IPS-20b (cell line): ENCODE data around the gene CCDC146.
"Not testable (repeated sequence)": the region's sequence is repeated elsewhere in the genome, so short reads cannot be mapped to it uniquely, and the experiment has no call there.

Experiments used
- H3K27ac ChIP-seq: one replicate; pipeline ENCODE4 v1.5.1; 2013; ENCODE audit warnings: low read length
- H3K27me3 ChIP-seq: 2 replicates; pipeline ENCODE4 v1.6.1; 2013; ENCODE audit warnings: mild to moderate bottlenecking, low read length, inconsistent platforms; ENCODE audit not compliant: insufficient read depth
- H3K36me3 ChIP-seq: 2 replicates; pipeline ENCODE4 v1.6.1; 2013; ENCODE audit warnings: low read depth, mild to moderate bottlenecking, inconsistent platforms, low read length, moderate library complexity; ENCODE audit not compliant: insufficient read depth
- H3K4me1 ChIP-seq: 2 replicates; pipeline ENCODE4 v1.6.1; 2013; ENCODE audit warnings: mild to moderate bottlenecking, control low read depth, inconsistent platforms, low read length, moderate library complexity; ENCODE audit not compliant: insufficient read depth
- H3K4me3 ChIP-seq: 2 replicates; pipeline ENCODE4 v1.5.1; 2013; ENCODE audit warnings: mild to moderate bottlenecking, low read length, inconsistent platforms
- H3K9ac ChIP-seq: 2 replicates; pipeline ENCODE4 v1.6.1; 2013; ENCODE audit warnings: low read depth, mild to moderate bottlenecking, inconsistent platforms, low read length, moderate library complexity
- H3K9me3 ChIP-seq: 2 replicates; pipeline ENCODE4 v1.6.1; 2013; ENCODE audit warnings: mild to moderate bottlenecking, low read depth, low read length, inconsistent platforms; ENCODE audit not compliant: insufficient read depth

CCDC146 gene

GRCh38 chr7:77121860-77122681 lies at the start of gene CCDC146:
CCDC146 (plus strand) TSS chr7:77122615; CDS start chr7:77167669, 45,054 bp downstream.
- H3K9ac ChIP-seq = peak within 1 kb of the TSS; percentile 51; the same call in 1 of the 2 replicates
- not testable (repeated sequence) for H3K27me3 ChIP-seq, H3K27ac ChIP-seq, H3K36me3 ChIP-seq, H3K9me3 ChIP-seq, H3K4me1 ChIP-seq
- peak within 1 kb of the TSS; percentile 84 for H3K4me3 ChIP-seq

GRCh38 chr7:77074786-77075396 lies 47.5 kb upstream of the CCDC146 start:
- not testable (repeated sequence) for H3K27me3 ChIP-seq, H3K4me3 ChIP-seq, H3K27ac ChIP-seq, H3K36me3 ChIP-seq, H3K9ac ChIP-seq, H3K9me3 ChIP-seq, H3K4me1 ChIP-seq

- not testable (repeated sequence) for H3K9me3 ChIP-seq, H3K9ac ChIP-seq, H3K36me3 ChIP-seq, H3K27me3 ChIP-seq, H3K4me1 ChIP-seq, H3K4me3 ChIP-seq, H3K27ac ChIP-seq
Observed at GRCh38 chr7:77077060-77077459, 45.4 kb upstream of the CCDC146 start.

- not testable (repeated sequence) for H3K36me3 ChIP-seq
Observed at GRCh38 chr7:77079112-77079511, 43.3 kb upstream of the CCDC146 start.

GRCh38 chr7:77079624-77080023 lies 42.8 kb upstream of the CCDC146 start:
- not testable (repeated sequence) for H3K9ac ChIP-seq, H3K36me3 ChIP-seq, H3K4me3 ChIP-seq, H3K27ac ChIP-seq, H3K27me3 ChIP-seq, H3K4me1 ChIP-seq, H3K9me3 ChIP-seq

More at GRCh38 chr7:77079112-77079511, 43.3 kb upstream of the CCDC146 start:
- not testable (repeated sequence) for H3K27me3 ChIP-seq, H3K4me1 ChIP-seq, H3K9me3 ChIP-seq, H3K4me3 ChIP-seq, H3K9ac ChIP-seq, H3K27ac ChIP-seq

- H3K27ac ChIP-seq = not testable (repeated sequence)
Observed at GRCh38 chr7:77080236-77080635, 42.2 kb upstream of the CCDC146 start.

GRCh38 chr7:77082192-77082591 lies 40.2 kb upstream of the CCDC146 start:
- H3K4me3 ChIP-seq, H3K4me1 ChIP-seq, H3K36me3 ChIP-seq, H3K9ac ChIP-seq, H3K9me3 ChIP-seq, H3K27me3 ChIP-seq, H3K27ac ChIP-seq: not testable (repeated sequence)

More at GRCh38 chr7:77080236-77080635, 42.2 kb upstream of the CCDC146 start:
- H3K36me3 ChIP-seq, H3K27me3 ChIP-seq, H3K9me3 ChIP-seq, H3K4me1 ChIP-seq, H3K9ac ChIP-seq, H3K4me3 ChIP-seq: not testable (repeated sequence)

- H3K4me1 ChIP-seq, H3K36me3 ChIP-seq, H3K27ac ChIP-seq, H3K4me3 ChIP-seq, H3K9me3 ChIP-seq, H3K27me3 ChIP-seq, H3K9ac ChIP-seq: not testable (repeated sequence)
Observed at GRCh38 chr7:77092301-77092700, 30.1 kb upstream of the CCDC146 start.

GRCh38 chr7:77100501-77100900 lies 21.9 kb upstream of the CCDC146 start:
- H3K27ac ChIP-seq, H3K36me3 ChIP-seq, H3K4me1 ChIP-seq, H3K27me3 ChIP-seq, H3K9me3 ChIP-seq, H3K9ac ChIP-seq, H3K4me3 ChIP-seq: not testable (repeated sequence)

GRCh38 chr7:77101187-77101586 lies 21.2 kb upstream of the CCDC146 start:
- H3K9me3 ChIP-seq, H3K36me3 ChIP-seq, H3K27me3 ChIP-seq, H3K4me3 ChIP-seq, H3K9ac ChIP-seq, H3K4me1 ChIP-seq, H3K27ac ChIP-seq: not testable (repeated sequence)

GRCh38 chr7:77102671-77103070 lies 19.7 kb upstream of the CCDC146 start:
- not testable (repeated sequence) for H3K9me3 ChIP-seq, H3K27me3 ChIP-seq, H3K36me3 ChIP-seq, H3K27ac ChIP-seq, H3K4me1 ChIP-seq, H3K4me3 ChIP-seq, H3K9ac ChIP-seq

- not testable (repeated sequence) for H3K36me3 ChIP-seq, H3K27ac ChIP-seq, H3K4me1 ChIP-seq, H3K9me3 ChIP-seq, H3K9ac ChIP-seq, H3K4me3 ChIP-seq, H3K27me3 ChIP-seq
Observed at GRCh38 chr7:77105904-77106303, 16.5 kb upstream of the CCDC146 start.
